ENCODE data around the gene CCDC201. TPM values are rescaled to one million over a fixed set of nuclear protein-coding genes. Genes with fewer than 3 reads are reported as not detected.

Gene CCDC201
- total RNA-seq, 1 experiment from 2014 or later = not detected

DNA sequence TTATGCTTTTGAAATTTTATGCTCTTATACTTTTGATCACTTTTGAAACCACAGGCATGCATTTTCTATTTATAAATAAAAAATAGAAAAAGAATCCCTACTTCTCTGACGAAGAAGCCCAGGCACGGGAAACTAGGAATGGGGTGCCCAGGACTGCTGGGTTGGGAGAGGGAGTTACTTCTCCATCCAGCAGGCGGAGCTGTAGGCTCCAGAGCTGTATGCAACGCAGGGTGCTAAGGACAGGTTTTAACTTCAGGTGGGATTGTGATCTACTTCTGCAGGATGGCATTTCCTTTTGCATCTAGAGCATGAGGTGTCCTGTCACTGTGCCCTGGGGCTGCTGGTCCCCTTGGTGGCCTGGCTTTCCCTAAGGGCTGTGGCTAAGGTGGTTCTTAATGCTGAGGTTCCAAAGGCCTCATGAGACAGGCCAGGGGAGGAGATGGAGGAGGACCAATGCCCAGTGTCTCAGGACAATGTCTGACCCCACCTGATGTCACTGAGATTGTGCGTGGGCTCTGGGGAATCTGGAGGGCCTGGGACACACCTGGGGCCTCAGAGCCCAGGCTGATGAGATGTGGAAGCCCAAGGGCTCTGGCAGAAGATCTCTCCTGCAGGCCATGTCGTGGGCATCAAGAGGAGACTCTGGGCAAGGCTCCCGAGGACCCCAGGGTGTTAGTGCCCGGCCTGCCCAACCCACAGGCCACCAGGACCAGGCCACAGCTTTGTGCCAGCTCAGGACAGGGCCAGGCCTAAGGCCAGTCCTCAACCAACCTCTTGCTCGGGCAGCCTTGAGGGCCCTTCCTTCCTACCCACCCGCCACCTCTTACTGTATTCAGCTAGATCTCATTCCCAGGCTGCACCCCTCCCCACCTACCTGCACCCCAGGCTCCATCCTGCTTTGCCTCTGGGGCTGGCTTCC lies 507 bp downstream of the CCDC201 start:
- no TSS peak for BruUV-seq (replicated peaks)
- Histone ChIP-seq H3K27me3 (ENCODE audit: control insufficient read depth, insufficient read depth, low read length) (peaks cover 8% of the 10 kb centered on the region; the same call in 1 of the 2 replicates), H3K27ac (ENCODE audit: low read length) (no peak overlapping the region), H3K4me3 (ENCODE audit: low read depth in 2 of 2, low read length in 2 of 2) (no peak overlapping the region), H3K4me1 (ENCODE audit: control insufficient read depth, insufficient read depth, low read length) (no peaks in the 10 kb centered on the region; the same call in 1 of the 2 replicates), H3K36me3 (ENCODE audit: control insufficient read depth, insufficient read depth, low read length) (no peaks in the 10 kb centered on the region), H3K9me3 (ENCODE audit: control insufficient read depth, insufficient read depth, low read depth, low read length) (no peaks in the 10 kb centered on the region)
- no peak for TF ChIP-seq TCF7L2 (IDR thresholded peaks at IDR 0.05; ENCODE audit: low read depth, low read length)
- TF ChIP-seq CTCF (IDR thresholded peaks at IDR 0.05) = peak; percentile 83
- DNase-seq (ENCODE audit: low read depth, low spot score) = no peak
- in situ Hi-C loops (cut with HindIII; ENCODE audit: low pct_unique_long_range_greater_than_20kb, low sequenced_read_pairs) = no loop called here
- no peak for ATAC-seq
- intact Hi-C loops (cut with micrococcal nuclease; ENCODE audit: unreplicated experiment) = no loop called here
- CTCF ChIA-PET = interaction anchor here (0.5 kb wide), 1 partner anchor 27 kb away, joined by 7 read pairs; no protein-coding TSS in a partner anchor
- POLR2A ChIA-PET = no interaction called here

DNA sequence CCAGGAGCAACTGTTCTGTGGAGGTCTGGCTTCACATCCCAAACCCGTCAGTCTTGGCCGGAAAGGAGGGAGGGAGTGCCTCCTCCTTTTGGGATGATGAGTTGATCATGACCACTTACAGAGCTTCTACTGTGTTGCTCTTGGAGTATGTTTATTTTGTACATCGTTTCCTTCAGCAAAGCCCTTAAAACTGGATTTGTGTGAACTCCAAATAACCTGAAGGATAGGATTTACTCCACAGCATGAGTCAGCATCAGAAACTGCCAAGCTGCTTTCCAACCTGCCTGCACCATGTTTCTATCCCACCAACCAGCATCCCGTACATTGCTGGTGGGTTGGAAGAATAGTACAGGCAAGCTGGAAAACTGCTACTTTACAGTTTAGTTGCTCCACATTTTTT lies 3.5 kb downstream of the CCDC201 start:
- CTCF ChIA-PET = no interaction called here
- Histone ChIP-seq H3K27me3 (ENCODE audit: control insufficient read depth, insufficient read depth, low read length) (peaks cover 10% of the 10 kb centered on the region; the same call in 1 of the 2 replicates), H3K4me3 (ENCODE audit: low read depth in 2 of 2, low read length in 2 of 2) (no peak overlapping the region), H3K36me3 (ENCODE audit: control insufficient read depth, insufficient read depth, low read length) (no peaks in the 10 kb centered on the region), H3K4me1 (ENCODE audit: control insufficient read depth, insufficient read depth, low read length) (no peaks in the 10 kb centered on the region; the same call in 1 of the 2 replicates), H3K9me3 (ENCODE audit: control insufficient read depth, insufficient read depth, low read depth, low read length) (no peaks in the 10 kb centered on the region), H3K27ac (ENCODE audit: low read length) (no peak overlapping the region)
- no TSS peak for BruUV-seq (replicated peaks)
- TF ChIP-seq TCF7L2 (IDR thresholded peaks at IDR 0.05; ENCODE audit: low read depth, low read length) = no peak
- TF ChIP-seq CTCF (IDR thresholded peaks at IDR 0.05) = no peak
- no peak for TF ChIP-seq POLR2AphosphoS5 (IDR thresholded peaks at IDR 0.05; ENCODE audit: low read depth, low read length)
- TF ChIP-seq, protein P1, sequence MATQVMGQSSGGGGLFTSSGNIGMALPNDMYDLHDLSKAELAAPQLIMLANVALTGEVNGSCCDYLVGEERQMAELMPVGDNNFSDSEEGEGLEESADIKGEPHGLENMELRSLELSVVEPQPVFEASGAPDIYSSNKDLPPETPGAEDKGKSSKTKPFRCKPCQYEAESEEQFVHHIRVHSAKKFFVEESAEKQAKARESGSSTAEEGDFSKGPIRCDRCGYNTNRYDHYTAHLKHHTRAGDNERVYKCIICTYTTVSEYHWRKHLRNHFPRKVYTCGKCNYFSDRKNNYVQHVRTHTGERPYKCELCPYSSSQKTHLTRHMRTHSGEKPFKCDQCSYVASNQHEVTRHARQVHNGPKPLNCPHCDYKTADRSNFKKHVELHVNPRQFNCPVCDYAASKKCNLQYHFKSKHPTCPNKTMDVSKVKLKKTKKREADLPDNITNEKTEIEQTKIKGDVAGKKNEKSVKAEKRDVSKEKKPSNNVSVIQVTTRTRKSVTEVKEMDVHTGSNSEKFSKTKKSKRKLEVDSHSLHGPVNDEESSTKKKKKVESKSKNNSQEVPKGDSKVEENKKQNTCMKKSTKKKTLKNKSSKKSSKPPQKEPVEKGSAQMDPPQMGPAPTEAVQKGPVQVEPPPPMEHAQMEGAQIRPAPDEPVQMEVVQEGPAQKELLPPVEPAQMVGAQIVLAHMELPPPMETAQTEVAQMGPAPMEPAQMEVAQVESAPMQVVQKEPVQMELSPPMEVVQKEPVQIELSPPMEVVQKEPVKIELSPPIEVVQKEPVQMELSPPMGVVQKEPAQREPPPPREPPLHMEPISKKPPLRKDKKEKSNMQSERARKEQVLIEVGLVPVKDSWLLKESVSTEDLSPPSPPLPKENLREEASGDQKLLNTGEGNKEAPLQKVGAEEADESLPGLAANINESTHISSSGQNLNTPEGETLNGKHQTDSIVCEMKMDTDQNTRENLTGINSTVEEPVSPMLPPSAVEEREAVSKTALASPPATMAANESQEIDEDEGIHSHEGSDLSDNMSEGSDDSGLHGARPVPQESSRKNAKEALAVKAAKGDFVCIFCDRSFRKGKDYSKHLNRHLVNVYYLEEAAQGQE (IDR thresholded peaks at IDR 0.05; ENCODE audit: insufficient read depth in 1 of 2, low read depth in 2 of 2, low read length in 1 of 2) = no peak
- no peak for TF ChIP-seq SIN3A (IDR thresholded peaks at IDR 0.05; ENCODE audit: borderline replicate concordance, insufficient read depth, low read depth, low read length)
- intact Hi-C loops (cut with micrococcal nuclease; ENCODE audit: unreplicated experiment) (no loop called here), in situ Hi-C loops (cut with HindIII; ENCODE audit: low pct_unique_long_range_greater_than_20kb, low sequenced_read_pairs) (no loop called here)
- DNase-seq (ENCODE audit: low read depth, low spot score) (no peak), ATAC-seq (no peak)
- POLR2A ChIA-PET = interaction anchor here (0.7 kb wide), 1 partner anchor 19 kb away, joined by 6 read pairs; no protein-coding TSS in a partner anchor

Measured in Panc1 (cell line).